HG02870 (cell line): ENCODE measurements around the gene SRBD1.
A peak's percentile ranks its signal among the peaks of the same experiment; 100 is the strongest.

Experiments used
- ATAC-seq: cut with Tn5 transposase; IDR thresholded peaks from one replicate; pipeline ENCODE4 v1.9.1; 2021; ENCODE audit warnings: mild to moderate bottlenecking, moderate library complexity; ENCODE audit not compliant: unreplicated experiment

The SRBD1 gene

GRCh38 chr2:45554073-45554741 is 56.9 kb downstream of the SRBD1 start:
- ATAC-seq: no peak

GRCh38 chr2:45551862-45552261 is 59.2 kb downstream of the SRBD1 start:
- ATAC-seq: no peak

- ATAC-seq: no peak
These were observed 65.1 kb downstream of the SRBD1 start for GRCh38 chr2:45545943-45546342.

- ATAC-seq: no peak
These were observed 67.8 kb downstream of the SRBD1 start for GRCh38 chr2:45543257-45543656.

- no peak for ATAC-seq
These were observed 69.1 kb downstream of the SRBD1 start for GRCh38 chr2:45542013-45542412.

GRCh38 chr2:45541450-45541849 is 69.6 kb downstream of the SRBD1 start:
- no peak for ATAC-seq

- no peak for ATAC-seq
These were observed 70.1 kb downstream of the SRBD1 start for GRCh38 chr2:45540942-45541341.

GRCh38 chr2:45533771-45534170 is 77.3 kb downstream of the SRBD1 start:
- ATAC-seq: no peak

GRCh38 chr2:45532181-45532580 is 78.9 kb downstream of the SRBD1 start:
- ATAC-seq: no peak

- no peak for ATAC-seq
These were observed 87.1 kb downstream of the SRBD1 start for GRCh38 chr2:45524016-45524415.

GRCh38 chr2:45518546-45518945 is 92.5 kb downstream of the SRBD1 start:
- no peak for ATAC-seq

- ATAC-seq: no peak
These were observed 100.2 kb downstream of the SRBD1 start for GRCh38 chr2:45510701-45511420.

- no peak for ATAC-seq
These were observed 104.3 kb downstream of the SRBD1 start for GRCh38 chr2:45506756-45507155.

GRCh38 chr2:45505138-45505537 is 105.9 kb downstream of the SRBD1 start:
- no peak for ATAC-seq

- no peak for ATAC-seq
These were observed 112.2 kb downstream of the SRBD1 start for GRCh38 chr2:45498661-45499550.

- peak; percentile 75 for ATAC-seq
These were observed 113.7 kb downstream of the SRBD1 start for GRCh38 chr2:45497355-45497754.

GRCh38 chr2:45496869-45497268 is 114.2 kb downstream of the SRBD1 start:
- no peak for ATAC-seq

GRCh38 chr2:45494978-45495293 is 116.1 kb downstream of the SRBD1 start:
- ATAC-seq: no peak

- ATAC-seq: no peak
These were observed 116.6 kb downstream of the SRBD1 start for GRCh38 chr2:45494275-45494977.

GRCh38 chr2:45484965-45485364 is 126.1 kb downstream of the SRBD1 start:
- ATAC-seq: no peak

- no peak for ATAC-seq
These were observed 127.1 kb downstream of the SRBD1 start for GRCh38 chr2:45483997-45484396.
